GM21717 (cell line): Measurements from ENCODE around the gene BMP10.

Experiments
- ATAC-seq: cut with Tn5 transposase; IDR thresholded peaks from one replicate; pipeline ENCODE4 v1.9.1; 2021; ENCODE audit warnings: mild to moderate bottlenecking, moderate library complexity; ENCODE audit not compliant: unreplicated experiment

BMP10 gene

GRCh38 chr2:68853915-68854314, 17.3 kb downstream of the BMP10 start:
- no peak for ATAC-seq

GRCh38 chr2:68853035-68853434, 18.2 kb downstream of the BMP10 start:
- no peak for ATAC-seq

GRCh38 chr2:68850524-68850923, 20.7 kb downstream of the BMP10 start:
- ATAC-seq = no peak

GRCh38 chr2:68849579-68850030, 21.6 kb downstream of the BMP10 start:
- no peak for ATAC-seq

GRCh38 chr2:68847751-68848150, 23.4 kb downstream of the BMP10 start:
- no peak for ATAC-seq

GRCh38 chr2:68846091-68846490, 25.1 kb downstream of the BMP10 start:
- no peak for ATAC-seq

GRCh38 chr2:68845043-68845442, 26.2 kb downstream of the BMP10 start:
- ATAC-seq = no peak

- no peak for ATAC-seq
Measured at GRCh38 chr2:68839260-68839833, 31.9 kb downstream of the BMP10 start.

GRCh38 chr2:68838641-68839040, 32.6 kb downstream of the BMP10 start:
- no peak for ATAC-seq

- ATAC-seq = peak; percentile 69
Measured at GRCh38 chr2:68837861-68838341, 33.3 kb downstream of the BMP10 start.

GRCh38 chr2:68837164-68837860, 33.9 kb downstream of the BMP10 start:
- no peak for ATAC-seq

GRCh38 chr2:68835621-68836020, 35.6 kb downstream of the BMP10 start:
- ATAC-seq = no peak

GRCh38 chr2:68834737-68835376, 36.3 kb downstream of the BMP10 start:
- ATAC-seq = no peak

GRCh38 chr2:68833162-68833561, 38.0 kb downstream of the BMP10 start:
- no peak for ATAC-seq

GRCh38 chr2:68832233-68832869, 38.8 kb downstream of the BMP10 start:
- ATAC-seq = peak; percentile 71

- no peak for ATAC-seq
Measured at GRCh38 chr2:68831686-68832232, 39.4 kb downstream of the BMP10 start.

- ATAC-seq = no peak
Measured at GRCh38 chr2:68829749-68830148, 41.4 kb downstream of the BMP10 start.

- no peak for ATAC-seq
Measured at GRCh38 chr2:68828887-68829708, 42.1 kb downstream of the BMP10 start.

- no peak for ATAC-seq
Measured at GRCh38 chr2:68827666-68828065, 43.5 kb downstream of the BMP10 start.

GRCh38 chr2:68825866-68826265, 45.3 kb downstream of the BMP10 start:
- ATAC-seq = no peak
